Endodermal cell (in vitro differentiated cells): ENCODE results near the gene B4GALNT3. TPM values are rescaled to one million over a fixed set of nuclear protein-coding genes. Genes with fewer than 3 reads are reported as not detected.
A peak's percentile ranks its signal among the peaks of the same experiment; 100 is the strongest.

Source experiments
- DNase-seq: peaks from one replicate; pipeline ENCODE4 v3.0.0-alpha.2; 2017
- H3K27ac ChIP-seq: 2 replicates; pipeline ENCODE4 v1.5.1; 2013; ENCODE audit warnings: mild to moderate bottlenecking, low read depth, low read length, moderate library complexity
- H3K27me3 ChIP-seq: 2 replicates; pipeline ENCODE4 v1.6.1; 2013; ENCODE audit warnings: mild to moderate bottlenecking, low read length, moderate library complexity; ENCODE audit not compliant: insufficient read depth, control insufficient read depth, poor library complexity, severe bottlenecking
- H3K36me3 ChIP-seq: 2 replicates; pipeline ENCODE4 v1.7.0; 2013; ENCODE audit warnings: mild to moderate bottlenecking, low read length, moderate library complexity; ENCODE audit not compliant: control insufficient read depth, insufficient read depth
- H3K4me1 ChIP-seq: one replicate; pipeline ENCODE4 v1.7.0; 2013; ENCODE audit warnings: low read length; ENCODE audit not compliant: control insufficient read depth, insufficient read depth
- H3K4me3 ChIP-seq: 2 replicates; pipeline ENCODE4 v1.5.1; 2013; ENCODE audit warnings: mild to moderate bottlenecking, low read length, moderate library complexity
- H3K9ac ChIP-seq: 2 replicates; pipeline ENCODE4 v1.6.1; 2013; ENCODE audit warnings: mild to moderate bottlenecking, low read length, moderate library complexity; ENCODE audit not compliant: poor library complexity, severe bottlenecking; ENCODE audit errors: extremely low read depth
- H3K9me3 ChIP-seq: 2 replicates; pipeline ENCODE4 v1.6.1; 2013; ENCODE audit warnings: mild to moderate bottlenecking, low read length, moderate library complexity; ENCODE audit not compliant: control insufficient read depth
- H3K27ac Mint-ChIP-seq: 2 replicates; pipeline ENCODE4 v1.8.0; 2020; ENCODE audit warnings: mixed read lengths
- H3K27me3 Mint-ChIP-seq: 2 replicates; pipeline ENCODE4 v1.8.0; 2021; ENCODE audit warnings: mild to moderate bottlenecking, mixed read lengths; ENCODE audit not compliant: insufficient read depth
- H3K36me3 Mint-ChIP-seq: 2 replicates; pipeline ENCODE4 v1.8.0; 2020; ENCODE audit warnings: low read depth, mixed read lengths
- H3K4me1 Mint-ChIP-seq: 2 replicates; pipeline ENCODE4 v1.8.0; 2020; ENCODE audit warnings: mixed read lengths
- H3K4me3 Mint-ChIP-seq: 2 replicates; pipeline ENCODE4 v1.8.0; 2020; ENCODE audit warnings: mild to moderate bottlenecking, moderate library complexity, mixed read lengths
- H3K9me3 Mint-ChIP-seq: 2 replicates; pipeline ENCODE4 v1.8.0; 2020; ENCODE audit warnings: mild to moderate bottlenecking, mixed read lengths
- CTCF ChIP-seq: fragments of 200-600 bp; sonication (generic); conservative IDR thresholded peaks from 2 replicates; pipeline ENCODE4 v1.5.0; 2021; ENCODE audit warnings: antibody characterized with exemption, mild to moderate bottlenecking
- WGBS, 2 experiments: methylation state at CpG; one replicate each; pipeline versions ENCODE4 v1.1.5 to v1.1.7; 2013; ENCODE audit warnings: missing lambda C conversion rate in 2 of 2, mixed read lengths in 1 of 2; ENCODE audit not compliant: insufficient coverage in 1 of 2, insufficient read length in 1 of 2; 5-methylcytosine and 5-hydroxymethylcytosine counted together
- total RNA-seq, 2 donors: library from RNA; stranded (reverse); fragmentation: NEBNext Ultra II Directional in 1 of 2; extraction: Animal tissue kit (Norgen Biotek cat#: 25700) in 1 of 2; gene quantifications; 2 replicates in 1 of 2; 3 replicates in 1 of 2; pipeline ENCODE4 v1.2.1, GENCODE V29; 2021

B4GALNT3 gene
- total RNA-seq, 2 donors from 2014 or later = 61.5 to 155 TPM

- H3K27ac Mint-ChIP-seq = no peak overlapping the region
- TF ChIP-seq CTCF = no peak
- no peaks in the 10 kb centered on the region for H3K36me3 ChIP-seq
- H3K4me1 ChIP-seq = no peaks in the 10 kb centered on the region
- peaks cover 6% of the 10 kb centered on the region for H3K9me3 ChIP-seq
- no peaks in the 10 kb centered on the region for H3K27me3 Mint-ChIP-seq
- H3K36me3 Mint-ChIP-seq = no peaks in the 10 kb centered on the region
- no peak overlapping the region for H3K9ac ChIP-seq
- 92 to 99% methylated on average over 10 to 16 of the region's 16 CpGs for WGBS, 2 experiments
- no peak overlapping the region for H3K27ac ChIP-seq
- DNase-seq = peak; percentile 36
- no peak overlapping the region for H3K4me3 ChIP-seq
- H3K27me3 ChIP-seq = no peaks in the 10 kb centered on the region
- peaks cover 6% of the 10 kb centered on the region for H3K4me1 Mint-ChIP-seq
- H3K9me3 Mint-ChIP-seq = peaks cover 3% of the 10 kb centered on the region
- H3K4me3 Mint-ChIP-seq = no peak overlapping the region
These were observed 126.8 kb downstream of the B4GALNT3 start for GRCh38 chr12:586318-587071.

GRCh38 chr12:587132-588023 is 127.6 kb downstream of the B4GALNT3 start:
- DNase-seq = peak; percentile 33
- H3K4me1 Mint-ChIP-seq = peaks cover 6% of the 10 kb centered on the region
- Histone ChIP-seq H3K9me3 (peaks cover 6% of the 10 kb centered on the region), H3K27me3 (no peaks in the 10 kb centered on the region), H3K36me3 (no peaks in the 10 kb centered on the region), H3K4me1 (no peaks in the 10 kb centered on the region), H3K4me3 (no peak overlapping the region), H3K27ac (no peak overlapping the region), H3K9ac (no peak overlapping the region)
- H3K36me3 Mint-ChIP-seq = no peaks in the 10 kb centered on the region
- H3K27ac Mint-ChIP-seq = no peak overlapping the region
- no peak overlapping the region for H3K4me3 Mint-ChIP-seq
- no peak for TF ChIP-seq CTCF
- peaks cover 3% of the 10 kb centered on the region for H3K9me3 Mint-ChIP-seq
- WGBS, 2 experiments = 84 to 97% methylated on average over 8 to 17 of the region's 18 CpGs
- H3K27me3 Mint-ChIP-seq = no peaks in the 10 kb centered on the region

- Histone ChIP-seq H3K9ac (no peak overlapping the region), H3K4me1 (no peaks in the 10 kb centered on the region), H3K9me3 (peaks cover 6% of the 10 kb centered on the region), H3K27ac (no peak overlapping the region), H3K4me3 (no peak overlapping the region), H3K27me3 (no peaks in the 10 kb centered on the region), H3K36me3 (no peaks in the 10 kb centered on the region)
- H3K27ac Mint-ChIP-seq = no peak overlapping the region
- 96 to 100% methylated on average over 6 to 10 of the region's 10 CpGs for WGBS, 2 experiments
- H3K9me3 Mint-ChIP-seq = peaks cover 3% of the 10 kb centered on the region
- DNase-seq = peak; percentile 15
- no peaks in the 10 kb centered on the region for H3K27me3 Mint-ChIP-seq
- H3K4me1 Mint-ChIP-seq = peaks cover 6% of the 10 kb centered on the region
- H3K4me3 Mint-ChIP-seq = no peak overlapping the region
- no peak for TF ChIP-seq CTCF
- no peaks in the 10 kb centered on the region for H3K36me3 Mint-ChIP-seq
These were observed 128.2 kb downstream of the B4GALNT3 start for GRCh38 chr12:588024-588322.
